ENCODE results near the gene MYO1F.
A peak's percentile ranks its signal among the peaks of the same experiment; 100 is the strongest.

MYO1F gene

DNA sequence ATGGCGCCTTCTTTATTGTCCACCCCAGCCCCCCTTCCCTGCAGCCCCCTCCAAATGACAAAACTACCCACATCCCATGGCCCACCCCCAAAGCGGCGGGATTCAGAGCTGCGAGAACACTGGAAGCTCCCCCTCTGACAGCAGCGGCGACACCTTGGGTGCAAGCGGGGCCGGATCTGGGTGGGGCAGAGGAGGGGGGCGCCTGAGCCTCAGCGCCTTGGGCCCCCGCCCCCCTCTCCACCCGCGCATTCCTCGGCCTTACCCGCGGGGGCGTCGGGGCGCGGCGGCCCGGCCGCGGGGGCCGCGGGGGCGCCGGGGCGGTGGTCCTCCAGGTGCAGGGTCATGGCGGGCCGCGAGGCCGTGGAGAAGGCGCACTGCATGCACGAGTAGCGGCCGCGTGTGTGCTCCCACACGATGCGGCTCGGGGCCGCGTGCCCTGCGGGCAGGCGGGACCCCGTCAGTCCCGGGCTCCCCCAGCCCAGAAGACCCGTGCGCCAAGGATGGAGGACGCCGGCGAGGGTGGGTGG lies 66.6 kb downstream of the MYO1F start:
- Mint-ChIP-seq H3K9me3 (no peaks in the 10 kb centered on the region), H3K4me3 (no peak overlapping the region), H3K36me3 (ENCODE audit: low read depth) (peaks cover 14% of the 10 kb centered on the region), H3K27ac (no peak overlapping the region), H3K4me1 (ENCODE audit: low read depth) (peaks cover 26% of the 10 kb centered on the region), H3K27me3 (ENCODE audit: low read depth) (no peaks in the 10 kb centered on the region)

GRCh38 chr19:8506402-8506957 lies 70.8 kb downstream of the MYO1F start:
- Mint-ChIP-seq H3K27me3 (ENCODE audit: low read depth) (no peaks in the 10 kb centered on the region), H3K4me1 (ENCODE audit: low read depth) (peaks cover 11% of the 10 kb centered on the region), H3K9me3 (no peaks in the 10 kb centered on the region), H3K27ac (peak overlapping the region; percentile 36), H3K36me3 (ENCODE audit: low read depth) (no peaks in the 10 kb centered on the region), H3K4me3 (peak overlapping the region; percentile 23)

DNA sequence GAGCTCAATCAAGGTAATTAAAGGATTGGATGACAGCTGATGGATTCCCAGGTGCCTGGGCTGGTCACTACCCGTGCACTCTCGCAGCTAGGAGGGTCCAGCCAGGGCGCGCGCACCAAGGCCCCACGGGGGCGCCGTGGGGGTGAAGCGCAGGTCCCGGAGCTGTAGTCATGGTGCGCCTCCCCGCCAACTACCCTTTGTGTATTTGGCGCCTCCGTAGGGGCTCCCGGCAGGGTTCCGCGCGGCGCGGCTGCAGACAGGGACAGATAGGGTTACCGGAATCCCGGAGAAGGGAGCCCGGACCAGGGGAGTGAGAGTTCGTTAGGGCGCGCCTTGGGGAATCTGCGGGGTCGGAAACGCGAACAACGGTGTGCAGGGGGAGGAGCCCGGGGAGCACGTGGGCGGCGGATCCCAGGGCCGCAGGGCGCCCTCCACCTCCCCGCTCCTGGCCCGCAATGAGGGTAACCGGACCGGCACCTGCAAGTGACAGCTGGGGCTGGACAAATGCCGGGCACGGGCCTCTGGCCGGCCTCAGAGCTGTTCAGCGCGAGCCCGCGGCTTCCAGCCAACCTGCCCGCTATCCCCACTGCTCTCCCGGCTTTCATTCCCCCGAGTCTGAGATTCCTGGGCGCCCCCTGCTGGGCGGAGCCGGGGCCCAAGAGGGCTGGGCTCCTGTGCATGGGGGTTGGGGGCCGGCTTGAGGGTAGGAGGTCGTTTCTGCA lies 71.4 kb downstream of the MYO1F start:
- H3K4me1 Mint-ChIP-seq (ENCODE audit: low read depth), result peaks cover 11% of the 10 kb centered on the region
- no peaks in the 10 kb centered on the region for H3K27me3 Mint-ChIP-seq (ENCODE audit: low read depth)
- peak overlapping the region; percentile 84 for H3K4me3 Mint-ChIP-seq
- H3K36me3 Mint-ChIP-seq (ENCODE audit: low read depth), result no peaks in the 10 kb centered on the region
- peak overlapping the region; percentile 36 for H3K27ac Mint-ChIP-seq
- H3K9me3 Mint-ChIP-seq, result no peaks in the 10 kb centered on the region

DNA sequence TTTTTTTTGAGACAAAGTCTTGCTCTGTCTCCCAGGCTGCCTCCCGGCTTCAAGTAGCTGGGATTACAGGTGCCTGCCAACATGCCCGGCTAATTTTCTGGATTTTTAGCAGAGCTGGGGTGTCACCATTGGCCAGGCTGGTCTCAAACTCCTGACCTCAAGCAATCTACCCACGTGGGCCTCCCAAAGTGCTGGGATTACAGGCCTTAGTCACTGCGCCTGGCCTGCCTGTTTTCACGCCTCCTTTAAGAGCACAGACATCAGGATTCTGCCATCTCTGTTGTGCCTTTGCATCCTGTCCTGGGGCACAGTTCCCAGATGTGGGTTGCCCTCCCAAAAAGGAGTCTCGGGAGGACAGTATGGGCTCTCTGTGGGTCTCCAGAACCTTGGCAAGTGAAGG lies 72.3 kb downstream of the MYO1F start:
- H3K27ac Mint-ChIP-seq, result no peak overlapping the region
- H3K4me3 Mint-ChIP-seq, result peak overlapping the region; percentile 75
- peaks cover 17% of the 10 kb centered on the region for H3K4me1 Mint-ChIP-seq (ENCODE audit: low read depth)
- H3K36me3 Mint-ChIP-seq (ENCODE audit: low read depth), result no peaks in the 10 kb centered on the region
- H3K27me3 Mint-ChIP-seq (ENCODE audit: low read depth), result no peaks in the 10 kb centered on the region
- H3K9me3 Mint-ChIP-seq, result no peaks in the 10 kb centered on the region

DNA sequence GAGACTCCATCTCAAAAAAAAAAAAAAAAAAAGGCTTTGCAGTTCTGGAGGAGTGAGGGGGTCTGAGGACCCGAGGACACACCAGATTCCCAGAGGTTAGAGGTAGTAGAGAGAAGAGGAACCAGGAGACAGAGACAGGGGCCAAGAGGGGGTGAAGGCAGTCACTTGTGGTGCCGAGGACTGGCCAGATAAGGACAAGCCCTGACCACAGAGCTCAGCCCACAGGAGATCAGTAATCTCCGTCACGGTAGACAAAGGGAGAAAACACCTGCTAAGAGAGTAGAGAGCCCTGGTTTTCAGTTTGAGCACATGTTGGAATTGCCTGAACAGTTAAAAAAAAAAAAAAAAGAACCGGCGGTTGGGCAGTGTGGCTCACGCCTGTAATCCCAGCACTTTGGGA lies 73.1 kb downstream of the MYO1F start:
- H3K27ac Mint-ChIP-seq, result no peak overlapping the region
- H3K4me3 Mint-ChIP-seq, result peak overlapping the region; percentile 17
- no peaks in the 10 kb centered on the region for H3K36me3 Mint-ChIP-seq (ENCODE audit: low read depth)
- H3K4me1 Mint-ChIP-seq (ENCODE audit: low read depth), result peaks cover 17% of the 10 kb centered on the region
- H3K9me3 Mint-ChIP-seq, result no peaks in the 10 kb centered on the region
- H3K27me3 Mint-ChIP-seq (ENCODE audit: low read depth), result no peaks in the 10 kb centered on the region

DNA sequence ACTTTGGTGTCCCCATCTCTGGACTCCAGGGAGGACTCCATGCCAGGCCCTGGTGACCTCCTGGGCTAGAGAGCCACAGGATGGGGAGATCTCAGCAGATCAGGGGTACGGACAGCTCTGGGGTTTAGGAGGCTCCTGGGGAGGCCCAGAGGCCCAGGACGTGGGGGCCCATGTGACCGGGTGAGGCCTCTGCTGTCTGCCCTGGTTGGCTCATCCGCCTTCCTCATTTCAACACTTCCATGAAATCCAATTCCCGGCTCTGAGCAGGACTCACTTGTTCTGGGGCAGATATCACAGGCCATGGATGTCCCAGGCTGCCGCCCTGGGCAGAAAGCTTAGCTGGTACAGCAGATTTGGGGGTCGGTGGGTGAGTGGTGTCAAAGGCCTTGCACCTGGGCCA lies 73.7 kb downstream of the MYO1F start:
- Mint-ChIP-seq H3K4me3 (no peak overlapping the region), H3K9me3 (no peaks in the 10 kb centered on the region), H3K4me1 (ENCODE audit: low read depth) (peaks cover 17% of the 10 kb centered on the region), H3K36me3 (ENCODE audit: low read depth) (no peaks in the 10 kb centered on the region), H3K27ac (no peak overlapping the region), H3K27me3 (ENCODE audit: low read depth) (no peaks in the 10 kb centered on the region)

- no peaks in the 10 kb centered on the region for H3K27me3 Mint-ChIP-seq (ENCODE audit: low read depth)
- no peak overlapping the region for H3K27ac Mint-ChIP-seq
- H3K9me3 Mint-ChIP-seq, result no peaks in the 10 kb centered on the region
- H3K4me1 Mint-ChIP-seq (ENCODE audit: low read depth), result peaks cover 17% of the 10 kb centered on the region
- H3K36me3 Mint-ChIP-seq (ENCODE audit: low read depth), result no peaks in the 10 kb centered on the region
- H3K4me3 Mint-ChIP-seq, result no peak overlapping the region
Measured at GRCh38 chr19:8501981-8502380, 75.3 kb downstream of the MYO1F start.

DNA sequence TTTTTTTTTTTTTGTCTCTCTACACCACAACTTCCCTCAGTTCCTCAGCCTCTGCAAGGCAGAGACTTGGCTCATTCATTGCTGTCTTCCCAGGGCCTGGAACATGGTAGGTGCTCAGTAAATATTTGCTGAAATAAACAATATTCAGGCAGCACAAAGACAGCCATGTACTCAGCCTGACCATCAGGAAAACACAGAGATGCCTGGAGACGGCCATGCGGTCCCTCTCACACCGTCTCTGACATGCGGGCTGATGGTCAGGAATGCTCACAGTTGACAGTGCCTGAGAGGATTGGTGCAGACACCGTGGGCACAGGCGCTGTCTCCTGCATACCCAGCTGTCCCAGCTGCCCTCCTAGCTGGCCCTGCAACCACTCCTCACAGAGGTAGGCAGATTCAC lies 75.7 kb downstream of the MYO1F start:
- peaks cover 17% of the 10 kb centered on the region for H3K4me1 Mint-ChIP-seq (ENCODE audit: low read depth)
- no peaks in the 10 kb centered on the region for H3K36me3 Mint-ChIP-seq (ENCODE audit: low read depth)
- no peak overlapping the region for H3K4me3 Mint-ChIP-seq
- no peak overlapping the region for H3K27ac Mint-ChIP-seq
- no peaks in the 10 kb centered on the region for H3K9me3 Mint-ChIP-seq
- no peaks in the 10 kb centered on the region for H3K27me3 Mint-ChIP-seq (ENCODE audit: low read depth)

DNA sequence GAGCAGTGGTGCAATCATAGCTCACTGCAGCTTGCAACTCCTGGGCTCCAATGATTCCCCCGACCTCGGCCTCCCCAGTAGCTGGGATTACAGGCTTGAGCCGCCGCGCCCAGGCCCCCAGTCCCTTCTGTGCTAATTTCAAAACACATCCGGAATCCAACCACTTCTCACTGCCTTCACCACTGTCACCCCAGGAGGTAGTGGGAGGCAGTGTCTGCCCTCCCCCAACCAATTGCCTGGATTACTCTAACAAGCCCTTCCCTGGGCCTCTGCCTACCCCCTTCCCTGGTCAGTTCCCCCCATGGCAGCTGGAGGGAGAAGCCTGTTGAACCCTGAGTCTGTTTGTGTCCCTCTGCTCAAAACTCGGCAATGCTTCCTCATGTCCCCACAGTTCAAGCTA lies 77.1 kb downstream of the MYO1F start:
- H3K4me1 Mint-ChIP-seq (ENCODE audit: low read depth), result peaks cover 15% of the 10 kb centered on the region
- no peaks in the 10 kb centered on the region for H3K27me3 Mint-ChIP-seq (ENCODE audit: low read depth)
- no peak overlapping the region for H3K4me3 Mint-ChIP-seq
- H3K27ac Mint-ChIP-seq, result peak overlapping the region; percentile 50
- H3K36me3 Mint-ChIP-seq (ENCODE audit: low read depth), result no peaks in the 10 kb centered on the region
- no peaks in the 10 kb centered on the region for H3K9me3 Mint-ChIP-seq

DNA sequence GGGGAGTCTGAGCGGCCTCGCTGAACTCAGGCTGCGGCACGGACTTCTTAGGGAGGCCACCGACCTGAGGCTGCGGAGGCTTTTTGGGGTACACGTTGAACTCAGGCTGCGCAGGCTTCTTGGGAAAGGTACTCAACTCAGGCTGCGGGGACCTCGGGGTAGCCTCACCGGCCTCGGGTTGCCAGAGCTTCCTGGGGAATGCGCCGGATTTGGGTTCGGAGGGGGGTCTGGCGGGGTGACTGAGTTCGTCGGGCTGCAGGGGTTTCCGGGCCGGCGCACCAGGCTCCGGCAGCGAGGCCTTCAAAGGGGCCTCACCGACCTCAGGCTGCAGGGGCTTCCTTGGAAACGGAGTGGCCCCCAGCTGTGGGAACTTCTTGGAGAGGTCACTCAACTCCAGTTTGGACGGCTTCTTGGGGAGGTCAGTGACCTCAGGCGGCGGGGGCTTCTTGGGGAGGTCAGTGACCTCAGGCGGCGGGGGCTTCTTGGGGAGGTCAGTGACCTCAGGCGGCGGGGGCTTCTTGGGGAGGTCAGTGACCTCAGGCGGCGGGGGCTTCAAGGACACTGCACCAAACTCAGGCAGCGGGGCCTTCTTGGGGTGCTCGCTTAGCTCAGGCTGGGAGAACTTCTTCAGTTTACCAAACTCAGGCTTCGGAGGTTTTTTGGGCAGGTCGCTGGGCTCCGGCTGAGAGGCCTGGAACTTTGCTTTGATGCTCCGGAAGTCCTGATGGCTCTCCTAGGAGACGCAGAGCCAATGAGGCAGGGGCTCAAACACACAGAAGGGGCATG lies 78.0 kb downstream of the MYO1F start:
- Mint-ChIP-seq H3K27me3 (ENCODE audit: low read depth) (no peaks in the 10 kb centered on the region), H3K36me3 (ENCODE audit: low read depth) (no peaks in the 10 kb centered on the region), H3K9me3 (no peaks in the 10 kb centered on the region), H3K27ac (no peak overlapping the region), H3K4me3 (no peak overlapping the region), H3K4me1 (ENCODE audit: low read depth) (peaks cover 14% of the 10 kb centered on the region)

GRCh38 chr19:8498295-8498694 lies 78.9 kb downstream of the MYO1F start:
- no peaks in the 10 kb centered on the region for H3K27me3 Mint-ChIP-seq (ENCODE audit: low read depth)

DNA sequence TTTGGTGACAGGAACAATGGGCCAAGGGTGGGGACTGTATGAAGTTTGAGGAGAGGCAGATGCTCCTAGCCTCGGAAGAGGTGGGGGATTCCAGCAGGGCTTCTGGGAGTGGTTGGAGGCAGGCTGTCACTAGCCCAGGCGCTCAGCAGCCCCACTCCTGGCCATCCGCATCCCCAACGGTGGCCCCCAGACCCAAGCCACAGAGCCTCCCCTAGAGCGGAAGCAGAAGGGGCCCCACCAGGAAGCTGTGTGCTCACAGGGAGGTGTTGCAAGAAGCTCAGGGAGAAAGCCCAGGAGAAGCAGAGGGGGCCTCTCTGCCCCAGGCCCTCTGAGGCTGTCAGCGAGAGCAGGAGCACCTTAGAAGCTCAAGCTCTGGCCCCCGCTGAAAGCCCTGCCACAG lies 83.1 kb downstream of the MYO1F start:
- Mint-ChIP-seq H3K4me3 (no peak overlapping the region), H3K9me3 (no peaks in the 10 kb centered on the region), H3K27ac (peak overlapping the region; percentile 15), H3K27me3 (ENCODE audit: low read depth) (no peaks in the 10 kb centered on the region), H3K4me1 (ENCODE audit: low read depth) (peaks cover 5% of the 10 kb centered on the region), H3K36me3 (ENCODE audit: low read depth) (peaks cover 2% of the 10 kb centered on the region)

More at GRCh38 chr19:8498295-8498694, 78.9 kb downstream of the MYO1F start:
- no peaks in the 10 kb centered on the region for H3K9me3 Mint-ChIP-seq
- H3K4me3 Mint-ChIP-seq, result no peak overlapping the region
- H3K27ac Mint-ChIP-seq, result no peak overlapping the region
- no peaks in the 10 kb centered on the region for H3K36me3 Mint-ChIP-seq (ENCODE audit: low read depth)
- H3K4me1 Mint-ChIP-seq (ENCODE audit: low read depth), result peaks cover 11% of the 10 kb centered on the region

- Mint-ChIP-seq H3K27ac (no peak overlapping the region), H3K27me3 (ENCODE audit: low read depth) (no peaks in the 10 kb centered on the region), H3K4me1 (ENCODE audit: low read depth) (peaks cover 25% of the 10 kb centered on the region)
Measured at GRCh38 chr19:8491574-8491973, 85.7 kb downstream of the MYO1F start.

DNA sequence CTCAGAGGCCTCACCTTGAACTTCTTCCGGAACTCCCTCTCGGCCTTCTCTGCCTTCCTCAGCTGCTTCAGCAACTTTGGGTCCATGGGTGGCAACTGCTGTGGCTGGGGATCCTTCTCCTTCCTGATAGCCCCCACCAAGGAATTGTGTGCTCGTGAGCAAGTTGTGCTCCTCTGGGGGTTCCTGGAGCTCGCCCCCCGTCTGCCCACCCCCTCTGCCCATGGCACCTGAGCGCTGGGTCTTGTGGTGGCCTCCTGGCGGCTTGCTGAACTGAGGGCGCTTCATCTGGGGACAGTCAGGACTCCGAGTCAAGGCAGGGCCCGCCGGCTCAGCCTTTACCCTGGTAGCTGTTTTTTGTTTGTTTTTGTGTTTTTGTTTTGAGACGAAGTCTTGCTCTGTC lies 86.4 kb downstream of the MYO1F start:
- peaks cover 29% of the 10 kb centered on the region for H3K4me1 Mint-ChIP-seq (ENCODE audit: low read depth)
- no peaks in the 10 kb centered on the region for H3K27me3 Mint-ChIP-seq (ENCODE audit: low read depth)
- no peak overlapping the region for H3K27ac Mint-ChIP-seq
- peaks cover 20% of the 10 kb centered on the region for H3K36me3 Mint-ChIP-seq (ENCODE audit: low read depth)
- no peak overlapping the region for H3K4me3 Mint-ChIP-seq
- no peaks in the 10 kb centered on the region for H3K9me3 Mint-ChIP-seq

More at GRCh38 chr19:8491574-8491973, 85.7 kb downstream of the MYO1F start:
- Mint-ChIP-seq H3K9me3 (no peaks in the 10 kb centered on the region), H3K4me3 (no peak overlapping the region), H3K36me3 (ENCODE audit: low read depth) (peaks cover 17% of the 10 kb centered on the region)

- H3K27ac Mint-ChIP-seq, result no peak overlapping the region
- peaks cover 24% of the 10 kb centered on the region for H3K4me1 Mint-ChIP-seq (ENCODE audit: low read depth)
- H3K27me3 Mint-ChIP-seq (ENCODE audit: low read depth), result no peaks in the 10 kb centered on the region
- no peak overlapping the region for H3K4me3 Mint-ChIP-seq
- no peaks in the 10 kb centered on the region for H3K9me3 Mint-ChIP-seq
- peaks cover 21% of the 10 kb centered on the region for H3K36me3 Mint-ChIP-seq (ENCODE audit: low read depth)
Measured at GRCh38 chr19:8490395-8490760, 86.9 kb downstream of the MYO1F start.
